RPMI7951 (cell line): ENCODE measurements around the gene KRT74. TPM values are rescaled to one million over a fixed set of nuclear protein-coding genes. Genes with fewer than 3 reads are reported as not detected.

Source experiments
- DNase-seq: peaks from one replicate; pipeline ENCODE4 v3.0.0-alpha.2; 2012; ENCODE audit warnings: low read depth
- total RNA-seq: library from RNA; depleted of rRNA; stranded (reverse); fragments of >200 nt; shearing (Covaris generic); gene quantifications from 2 replicates; pipeline ENCODE4 v1.2.3, GENCODE V29; 2014; rRNA removed

KRT74 gene
- total RNA-seq, 1 experiment from 2014 or later = not detected

DNA sequence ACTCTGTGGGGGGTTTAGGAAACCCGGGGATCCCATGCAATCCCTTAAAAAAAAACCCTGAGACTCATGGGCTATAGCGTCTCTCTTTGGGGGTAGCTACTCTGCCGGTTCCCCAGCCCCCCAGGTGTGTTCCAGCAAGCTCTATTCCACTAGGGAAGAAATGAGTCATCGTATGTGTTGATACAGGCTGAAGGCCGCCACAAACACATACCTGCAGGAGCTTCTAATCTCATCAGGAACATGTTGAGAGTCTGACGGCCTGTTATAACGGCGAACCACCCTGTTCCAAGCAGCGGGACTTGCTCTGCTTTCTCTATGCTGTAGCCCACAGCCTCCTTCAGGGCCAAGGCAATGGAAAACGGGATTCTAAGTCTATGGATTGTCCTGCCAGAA is 52.5 kb downstream of the KRT74 start:
- DNase-seq = no peak

DNA sequence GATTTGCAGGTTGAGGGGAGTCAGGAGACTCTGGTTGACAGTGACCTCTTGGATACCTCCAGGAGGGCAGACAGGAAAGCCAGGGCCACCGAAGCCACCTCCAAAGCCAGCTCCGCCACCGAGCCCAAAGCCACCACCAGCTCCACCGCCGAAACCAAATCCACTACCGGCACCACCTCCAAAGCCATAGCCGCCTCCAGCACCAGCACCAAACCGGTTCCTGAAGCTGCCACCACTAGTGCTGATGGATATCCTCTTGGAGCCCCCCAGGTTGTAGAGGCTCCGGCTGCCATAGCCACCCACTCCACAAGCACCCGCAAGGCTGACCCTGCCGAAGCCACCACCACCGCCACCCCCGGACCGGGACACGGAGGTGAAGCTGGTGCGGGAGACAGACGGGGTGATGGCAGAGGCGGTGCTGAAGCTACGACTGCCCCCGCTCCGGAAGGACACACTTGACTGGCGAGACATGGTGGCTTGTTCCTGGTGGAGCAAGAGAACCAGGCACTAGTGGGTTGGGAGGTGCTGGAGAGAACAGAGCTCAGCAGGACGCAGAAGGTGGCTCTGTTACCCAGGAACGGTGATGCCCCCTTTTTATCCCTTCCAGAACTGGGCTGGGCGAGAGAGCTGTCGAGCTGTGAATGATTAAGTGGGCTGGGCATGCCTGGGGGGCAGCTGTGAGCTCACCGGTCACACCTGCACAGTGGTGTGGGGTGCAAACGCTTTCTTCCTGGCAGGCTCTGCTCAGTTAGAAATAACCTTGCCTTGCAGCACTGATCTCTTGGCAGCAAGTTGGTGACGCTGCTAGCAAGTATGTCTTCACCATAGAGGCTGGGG is 53.6 kb downstream of the KRT74 start, which contains the start of gene KRT5:
TSS of gene KRT5 (minus strand) at position 569 of the 837 bp plus-strand sequence. CDS start at position 471, 98 bp downstream.
- no peak for DNase-seq

DNA sequence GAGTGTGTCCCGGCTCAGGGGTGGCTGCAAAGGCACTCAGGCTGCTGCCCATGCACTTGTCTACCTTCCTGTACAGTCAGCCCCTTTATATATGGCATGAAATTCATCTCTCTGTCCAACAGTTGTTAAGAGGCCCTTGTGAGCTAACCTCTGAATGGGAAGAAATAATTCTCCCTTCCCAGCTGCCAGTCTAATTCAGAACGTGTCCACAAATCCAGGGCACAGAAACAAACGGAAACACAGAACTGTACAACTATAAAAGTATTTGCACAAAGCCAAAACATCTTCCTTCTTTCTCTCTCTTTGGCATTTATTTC is 54.3 kb downstream of the KRT74 start:
- no peak for DNase-seq

DNA sequence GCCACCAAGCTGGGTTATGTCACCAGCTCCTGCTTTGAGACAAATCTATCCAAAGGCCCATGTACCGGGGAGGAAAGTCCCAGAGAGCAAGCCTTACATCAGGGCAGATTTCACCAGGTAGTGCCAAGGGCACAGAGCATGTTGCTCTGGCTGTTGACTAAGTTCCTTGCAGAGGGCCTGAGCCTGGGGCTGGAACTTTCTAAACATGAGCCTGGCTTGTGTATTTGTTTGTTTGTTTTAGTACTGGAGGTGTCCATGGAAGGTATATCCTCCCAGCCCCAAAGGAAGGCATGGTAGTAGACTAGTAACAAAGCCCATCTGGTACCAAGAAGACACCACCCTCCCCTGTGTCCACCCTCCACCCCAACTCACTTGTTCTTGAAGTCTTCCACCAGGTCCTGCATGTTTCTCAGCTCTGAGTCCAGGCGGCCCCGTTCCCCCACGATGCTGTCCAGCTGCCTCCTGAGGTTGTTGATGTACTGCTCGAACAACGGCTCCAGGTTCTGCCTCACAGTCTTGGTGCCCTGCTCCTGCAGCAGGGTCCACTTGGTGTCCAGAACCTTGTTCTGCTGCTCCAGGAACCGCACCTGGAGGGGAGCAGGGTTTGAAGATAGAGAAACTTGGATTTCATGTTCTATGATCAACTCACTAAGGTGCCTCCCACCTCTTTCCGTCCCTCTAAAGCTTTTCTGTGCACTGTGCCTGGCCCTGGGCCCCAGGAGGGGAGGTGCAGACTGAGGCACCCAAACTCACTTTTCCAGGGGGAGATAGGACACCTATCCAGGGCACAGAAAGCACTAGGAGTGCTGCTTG is 54.9 kb downstream of the KRT74 start:
- no peak for DNase-seq

DNA sequence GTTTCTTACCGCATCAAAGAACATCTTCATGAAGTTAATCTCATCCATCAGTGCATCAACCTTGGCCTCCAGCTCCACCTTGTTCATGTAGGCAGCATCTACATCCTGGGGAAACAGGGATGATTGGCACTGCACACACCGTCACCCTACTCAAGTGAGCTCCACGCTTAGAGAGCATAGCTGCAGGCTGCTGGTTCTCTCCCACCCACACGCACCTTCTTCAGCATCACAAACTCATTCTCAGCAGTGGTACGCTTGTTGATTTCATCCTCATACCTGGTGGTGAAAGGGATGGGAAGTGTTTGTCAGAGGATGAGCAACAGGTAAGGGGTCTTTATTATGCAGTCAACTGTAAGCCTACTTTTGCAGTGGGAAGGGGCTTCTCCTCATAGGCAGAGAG is 55.8 kb downstream of the KRT74 start:
- DNase-seq = no peak

DNA sequence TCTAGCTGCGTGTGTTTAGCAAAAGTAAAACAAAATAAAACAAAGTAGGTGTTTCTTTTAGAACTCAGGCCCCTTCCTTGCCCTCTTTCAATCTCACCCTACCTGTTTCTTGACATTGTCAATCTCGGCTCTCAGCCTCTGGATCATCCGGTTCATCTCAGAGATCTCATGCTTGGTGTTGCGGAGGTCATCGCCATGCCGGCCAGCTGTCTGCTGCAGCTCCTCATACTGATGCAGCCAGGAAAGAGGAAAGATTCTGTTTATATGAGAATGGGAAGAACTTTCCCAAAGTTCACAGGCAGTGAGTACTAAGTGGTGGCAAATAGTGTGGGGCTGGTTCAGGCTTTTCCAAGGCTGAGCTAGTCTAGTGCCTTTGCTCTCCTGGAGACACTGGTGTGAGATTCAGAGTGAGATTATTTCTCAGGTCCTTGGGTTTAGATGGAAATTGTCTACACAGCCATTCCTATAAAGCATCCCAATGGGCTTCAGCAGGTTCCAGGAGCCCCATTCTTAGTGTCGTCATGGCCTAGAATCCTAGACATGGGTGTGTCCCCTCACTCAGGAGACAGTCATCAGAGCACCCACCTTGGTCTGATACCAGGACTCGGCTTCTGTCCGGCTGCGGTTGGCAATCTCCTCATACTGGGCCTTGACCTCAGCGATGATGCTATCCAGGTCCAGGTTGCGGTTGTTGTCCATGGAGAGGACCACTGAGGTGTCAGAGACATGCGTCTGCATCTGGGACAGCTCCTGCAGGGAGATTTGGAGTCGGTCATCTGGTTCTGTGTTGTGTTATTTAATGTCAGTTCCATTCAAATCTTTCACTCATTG is 56.4 kb downstream of the KRT74 start:
- DNase-seq = no peak

DNA sequence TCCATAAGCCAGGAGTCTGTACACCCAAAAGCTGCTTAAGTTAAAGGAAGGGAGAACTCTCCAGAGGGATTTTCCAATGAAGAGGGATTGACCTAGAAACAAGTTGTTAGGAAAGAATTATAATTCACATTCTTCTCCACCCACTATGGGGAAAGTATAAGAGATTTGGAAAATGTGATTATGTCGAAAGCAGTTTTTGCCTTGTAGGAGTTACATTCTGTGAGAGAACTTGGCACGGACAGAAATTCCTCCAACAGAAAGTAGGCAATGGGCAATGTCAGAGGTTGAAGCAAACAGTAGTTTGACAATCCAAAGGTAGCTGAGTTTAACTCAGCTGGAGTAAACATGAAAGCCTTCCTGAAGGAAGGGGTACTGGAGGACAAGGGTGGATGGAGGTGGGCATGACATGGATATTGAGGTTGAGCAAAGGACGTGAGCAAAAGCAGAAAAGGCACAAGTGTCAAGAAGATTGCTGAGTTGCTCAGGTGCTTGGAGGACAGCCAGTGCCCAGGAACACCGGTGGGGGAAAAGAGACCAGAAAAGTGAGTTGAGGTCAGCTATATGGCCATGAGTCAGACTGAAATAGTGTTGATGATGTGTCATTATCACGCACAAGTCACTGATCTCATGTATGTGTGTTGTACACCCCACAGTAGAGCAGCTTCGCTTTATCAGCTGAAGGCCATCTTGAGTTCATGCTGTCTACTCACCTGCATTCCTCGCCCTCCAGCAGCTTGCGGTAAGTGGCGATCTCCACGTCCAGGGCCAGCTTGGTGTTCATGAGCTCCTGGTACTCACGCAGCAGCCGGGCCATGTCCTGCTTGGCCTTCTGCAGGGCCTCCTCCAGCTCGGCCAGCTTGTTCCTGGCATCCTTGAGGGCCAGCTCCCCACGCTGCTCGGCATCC is 57.5 kb downstream of the KRT74 start:
- no peak for DNase-seq

Other genes with a start within 250 kb of the KRT74 start
- gene KRT85, start 206.4 kb downstream of the KRT74 start, total RNA-seq = not detected in 2 replicates
- not detected in 2 replicates for gene KRT84, start 188.2 kb downstream of the KRT74 start, total RNA-seq
- gene KRT82, start 167.5 kb downstream of the KRT74 start, total RNA-seq = not detected in 2 replicates
- gene KRT75, start 139.5 kb downstream of the KRT74 start, total RNA-seq = not detected in 2 replicates
- not detected in 2 replicates for gene KRT6B, start 121.7 kb downstream of the KRT74 start, total RNA-seq
- not detected in 2 replicates for gene KRT6C, start 100.0 kb downstream of the KRT74 start, total RNA-seq
- not detected in 2 replicates for gene KRT6A, start 80.6 kb downstream of the KRT74 start, total RNA-seq
- not detected in 2 replicates for gene KRT5, start 53.4 kb downstream of the KRT74 start, total RNA-seq
- not detected in 2 replicates for gene KRT71, start 20.7 kb downstream of the KRT74 start, total RNA-seq
- gene KRT72, start 27.6 kb upstream of the KRT74 start, total RNA-seq = not detected in 2 replicates
- not detected in 2 replicates for gene KRT73, start 44.7 kb upstream of the KRT74 start, total RNA-seq
- gene KRT2, start 78.4 kb upstream of the KRT74 start, total RNA-seq = not detected in 2 replicates
- gene KRT1, start 106.6 kb upstream of the KRT74 start, total RNA-seq = not detected in 2 replicates
- not detected in 2 replicates for gene KRT77, start 129.7 kb upstream of the KRT74 start, total RNA-seq
- gene KRT76, start 203.5 kb upstream of the KRT74 start, total RNA-seq = not detected in 2 replicates
- 0.12 TPM in 1 of 2 replicates, not detected in the other for gene KRT3, start 222.3 kb upstream of the KRT74 start, total RNA-seq
- gene KRT4, start 240.3 kb upstream of the KRT74 start, total RNA-seq = not detected in 2 replicates